Left forelimb (tissue), 1 donor: ENCODE measurements around the gene RNLS.

Experiments
- DNase-seq: peaks from one replicate; pipeline ENCODE4 v3.0.0-alpha.2; 2018; ENCODE audit warnings: low spot score

Gene RNLS

DNA sequence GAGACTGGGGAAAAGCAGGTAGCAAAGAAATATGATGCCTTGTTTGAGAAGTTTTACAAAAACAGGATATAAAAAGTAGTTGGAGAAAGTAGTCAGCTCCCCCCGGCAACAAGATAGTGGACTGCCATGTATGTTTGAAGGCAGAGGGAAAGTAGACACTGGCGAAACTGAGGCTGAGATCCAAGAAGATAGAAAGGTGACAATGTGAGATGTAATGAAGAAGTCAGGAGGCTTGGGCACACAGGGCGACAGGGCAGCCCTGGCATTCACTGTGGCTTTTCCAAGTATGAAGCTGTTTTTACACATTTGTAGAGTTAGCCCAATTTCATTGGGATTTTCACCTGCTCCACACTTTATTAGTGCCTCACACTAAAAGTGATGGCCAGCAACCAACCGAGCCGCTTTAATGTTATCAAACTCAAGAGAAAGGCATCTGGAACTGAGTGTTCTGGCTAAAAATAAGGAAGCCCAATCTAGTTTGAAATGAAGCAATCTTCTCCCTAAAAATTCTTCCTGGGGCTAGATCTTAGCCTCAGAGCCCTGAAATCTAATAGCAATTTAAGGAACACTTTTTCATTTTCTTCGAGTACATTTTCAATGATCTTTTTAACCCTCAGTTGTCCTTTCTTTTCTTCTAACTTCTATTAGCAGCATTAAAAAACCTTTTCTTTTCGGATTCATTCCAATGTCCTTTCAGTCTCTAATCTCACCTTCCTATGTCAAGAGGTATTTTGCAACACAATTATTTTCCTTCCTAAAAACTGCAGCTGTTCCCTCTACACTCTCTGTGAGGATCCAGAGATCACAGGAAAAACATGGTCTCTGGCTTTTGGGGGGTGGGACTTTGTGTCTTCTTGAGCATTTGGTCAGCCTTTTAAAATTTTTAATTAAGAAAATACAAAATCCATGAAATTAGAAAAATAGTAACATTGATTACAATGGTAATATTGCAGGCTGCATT is 108.0 kb downstream of the RNLS start:
- no peak for DNase-seq

DNA sequence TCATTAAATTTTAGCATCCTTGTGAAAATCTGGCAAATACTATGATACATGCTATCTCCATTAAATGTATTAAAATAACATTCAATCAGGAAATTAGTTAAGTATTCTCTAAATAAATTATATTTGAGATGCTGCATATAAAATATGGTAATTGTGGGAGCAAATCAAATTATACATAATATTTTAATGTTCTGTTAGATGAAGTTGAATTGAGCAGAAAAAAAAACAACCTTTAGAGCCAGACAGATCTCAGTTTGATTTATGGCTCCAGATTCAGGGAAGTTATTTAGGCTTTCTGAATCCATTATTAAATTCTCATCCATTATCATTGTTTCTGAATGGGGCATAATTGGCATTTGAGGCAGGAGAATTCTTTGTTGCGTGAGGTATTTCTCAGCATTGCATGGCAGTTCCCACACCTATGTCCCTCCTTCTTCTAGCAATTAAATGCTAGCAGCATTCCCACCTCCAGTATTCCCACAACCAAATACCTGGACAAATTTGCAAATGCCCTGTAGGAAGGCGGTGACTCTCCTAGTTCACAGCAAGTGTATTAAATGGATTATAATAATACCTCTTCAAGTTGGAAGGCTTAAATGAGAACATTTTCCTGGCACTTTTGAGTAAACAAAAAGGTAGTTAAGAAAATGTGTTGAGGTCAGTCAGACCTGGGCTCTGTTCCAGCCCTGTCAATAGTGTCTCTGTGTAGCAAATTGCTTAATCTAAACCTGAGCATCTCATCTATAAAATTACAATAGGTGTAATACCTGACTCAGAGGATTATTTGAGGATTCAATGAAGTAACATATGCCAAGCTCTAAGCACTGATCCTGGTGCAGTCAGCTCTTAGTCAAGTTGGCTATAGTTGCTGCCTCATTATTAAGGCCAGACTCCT is 108.9 kb downstream of the RNLS start:
- DNase-seq, result no peak

DNA sequence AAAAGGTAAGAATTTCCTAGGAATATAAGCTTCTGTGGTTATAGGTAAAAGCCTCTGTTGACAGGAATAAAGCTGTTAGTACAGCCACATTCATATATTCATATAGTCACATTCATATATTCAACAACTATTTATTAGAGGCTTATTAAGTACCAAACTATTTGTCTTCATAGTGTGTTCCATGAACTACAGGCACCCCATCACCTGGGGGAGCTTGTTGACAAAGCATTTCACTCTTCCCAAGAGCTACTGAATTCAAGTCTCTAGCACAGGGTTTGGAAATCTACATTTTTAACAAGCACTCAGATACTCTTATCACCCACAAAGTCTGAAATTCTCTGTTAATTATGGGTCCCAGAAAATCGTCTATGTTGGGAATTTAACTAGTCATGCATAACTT is 110.6 kb downstream of the RNLS start:
- no peak for DNase-seq

- DNase-seq, result no peak
These were observed 111.2 kb downstream of the RNLS start for GRCh38 chr10:88471899-88472298.

DNA sequence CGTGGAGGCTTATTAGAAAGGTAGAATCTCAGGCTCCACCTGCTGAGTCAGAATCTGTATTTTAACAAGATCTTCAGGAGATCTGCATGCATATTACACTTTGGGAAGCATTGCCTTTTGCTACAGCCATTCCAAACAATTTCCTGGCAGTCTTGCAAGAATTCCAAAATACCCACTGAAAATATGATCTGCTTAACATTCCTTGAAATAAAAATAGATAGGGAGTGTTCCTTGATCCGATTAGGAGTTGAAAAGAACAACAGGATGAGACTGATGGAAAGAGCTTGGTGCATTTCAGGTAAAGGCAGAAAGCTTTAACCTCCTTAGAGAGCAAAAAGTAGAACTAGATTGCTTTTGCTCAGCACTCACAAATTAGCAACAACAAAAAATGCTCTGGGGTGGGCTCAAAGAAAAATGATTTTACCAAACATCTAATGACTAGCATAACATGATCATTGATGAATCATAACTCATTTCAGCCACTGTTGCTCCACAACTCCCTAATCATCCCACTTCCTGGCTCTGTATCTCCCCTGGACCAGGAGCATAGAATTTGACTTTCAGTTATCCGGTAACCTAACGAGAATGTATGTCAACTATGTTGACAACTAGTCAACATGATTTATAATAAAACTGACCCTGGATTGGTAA is 115.2 kb downstream of the RNLS start:
- DNase-seq, result no peak

DNA sequence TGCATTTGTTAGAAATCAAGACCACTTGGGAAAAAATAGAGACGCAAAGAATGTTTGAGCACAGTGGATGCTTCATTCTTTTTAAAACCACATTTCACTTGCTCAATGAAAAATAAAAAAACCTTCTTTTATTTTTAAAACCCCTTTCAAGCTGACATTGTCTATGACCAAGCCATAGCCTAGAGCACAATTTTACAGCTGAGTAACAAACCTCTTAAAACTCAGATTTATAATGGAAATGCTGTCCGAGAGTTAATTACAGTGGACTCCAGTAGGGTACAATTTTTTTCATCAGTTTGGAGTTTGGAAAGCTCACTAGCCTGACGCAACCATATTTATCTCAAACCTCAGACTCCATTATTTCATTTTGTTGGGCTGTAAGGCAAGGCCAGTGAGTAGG is 116.3 kb downstream of the RNLS start:
- DNase-seq, result no peak

- DNase-seq, result no peak
These were observed 117.4 kb downstream of the RNLS start for GRCh38 chr10:88465765-88466164.

DNA sequence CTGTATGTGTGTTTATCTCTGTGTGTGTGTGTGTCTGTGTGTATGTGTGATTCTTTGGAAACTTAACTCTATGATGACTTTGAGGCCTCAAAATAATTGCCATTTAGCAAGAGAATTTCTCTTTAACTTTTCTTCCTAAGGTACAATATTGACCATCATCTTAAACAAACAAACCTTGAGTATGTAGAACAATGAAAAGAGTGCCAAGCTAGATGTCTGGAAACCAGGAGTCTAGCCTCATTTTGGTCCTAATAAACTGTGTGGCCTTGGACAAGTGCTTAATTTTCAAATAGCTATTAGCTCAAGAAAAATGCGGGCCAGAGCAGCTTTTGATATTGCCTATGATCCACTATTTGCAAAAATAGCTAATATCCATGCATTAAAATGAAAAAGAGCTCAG is 119.3 kb downstream of the RNLS start:
- no peak for DNase-seq

DNA sequence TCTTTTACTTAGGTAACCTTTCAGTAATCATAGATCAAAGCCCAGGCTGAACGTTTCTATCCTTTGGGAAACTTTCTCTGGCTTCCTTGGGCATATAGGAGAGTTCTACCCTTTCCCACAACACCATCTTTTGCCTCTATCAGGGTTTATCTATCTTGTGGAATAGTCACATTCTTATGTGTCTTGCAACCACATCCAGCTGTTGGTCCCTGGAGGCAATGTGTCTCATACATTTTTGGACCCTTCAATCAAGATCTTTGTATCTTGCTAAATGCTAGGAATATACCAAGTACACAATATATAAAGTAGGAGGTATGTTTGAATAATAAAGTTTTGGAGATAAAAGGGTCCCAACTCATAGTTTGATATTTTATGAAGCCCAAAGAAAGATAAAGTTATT is 121.7 kb downstream of the RNLS start:
- no peak for DNase-seq

- DNase-seq, result no peak
These were observed 123.6 kb downstream of the RNLS start for GRCh38 chr10:88459530-88459929.

DNA sequence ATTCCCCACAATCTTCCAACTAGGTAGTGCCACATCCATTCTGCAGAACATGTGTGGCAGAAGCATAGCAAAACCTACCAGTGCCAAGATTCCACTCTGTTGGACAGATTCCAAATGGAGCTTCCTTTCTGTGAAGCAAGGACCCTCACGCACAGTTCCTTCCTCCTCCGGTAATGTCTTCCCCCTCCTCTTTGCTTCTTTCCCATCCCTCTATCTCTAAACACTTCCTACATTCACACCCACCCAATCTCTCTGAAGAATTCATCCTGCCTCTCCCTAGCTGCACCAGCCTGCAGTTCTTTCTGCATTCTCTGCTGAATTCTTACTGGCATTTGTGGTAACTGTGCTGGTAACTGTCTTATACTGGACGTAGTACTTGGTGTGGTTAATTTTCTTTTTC is 124.9 kb downstream of the RNLS start:
- DNase-seq, result no peak

DNA sequence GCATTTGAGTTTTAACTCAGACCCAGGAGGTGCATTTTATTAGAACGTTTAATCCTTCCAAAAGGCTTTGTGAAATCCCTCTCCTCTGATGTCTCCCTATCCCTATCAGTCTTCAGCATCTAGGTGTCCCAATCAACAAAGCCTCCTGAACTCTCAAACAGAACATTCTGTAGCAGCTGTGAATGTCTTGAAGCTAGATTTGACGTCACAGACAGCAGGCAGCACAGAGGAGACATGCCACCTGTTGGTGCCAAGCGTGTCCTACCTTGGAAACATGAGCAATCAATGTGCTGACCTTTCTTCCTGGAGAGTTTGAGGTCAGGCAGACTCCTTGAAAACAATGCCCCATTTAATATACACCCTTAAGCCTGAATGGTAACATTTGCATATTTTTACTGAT is 125.5 kb downstream of the RNLS start:
- no peak for DNase-seq

- DNase-seq, result no peak
These were observed 126.4 kb downstream of the RNLS start for GRCh38 chr10:88456730-88457129.

- no peak for DNase-seq
These were observed 127.3 kb downstream of the RNLS start for GRCh38 chr10:88455831-88456230.

- no peak for DNase-seq
These were observed 132.9 kb downstream of the RNLS start for GRCh38 chr10:88450201-88450600.

DNA sequence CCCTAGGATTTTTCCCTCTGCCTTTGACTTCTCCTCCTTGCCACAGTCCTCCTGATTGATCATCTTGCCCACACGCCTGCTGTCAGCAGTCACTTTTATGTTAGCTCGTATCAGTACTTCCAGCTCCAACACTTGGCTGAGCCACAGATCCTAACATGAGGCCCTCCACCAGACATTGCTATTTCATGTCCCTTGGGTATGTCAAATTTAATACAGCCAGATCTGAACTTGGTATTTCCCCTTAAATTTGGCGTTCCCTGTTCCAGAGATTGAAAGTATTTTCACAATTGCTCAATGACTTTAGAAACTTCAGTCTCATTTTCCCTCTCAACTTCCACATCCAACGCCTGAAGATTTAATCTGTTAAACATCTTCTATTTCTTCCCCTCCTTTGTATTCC is 140.4 kb downstream of the RNLS start:
- DNase-seq, result no peak

DNA sequence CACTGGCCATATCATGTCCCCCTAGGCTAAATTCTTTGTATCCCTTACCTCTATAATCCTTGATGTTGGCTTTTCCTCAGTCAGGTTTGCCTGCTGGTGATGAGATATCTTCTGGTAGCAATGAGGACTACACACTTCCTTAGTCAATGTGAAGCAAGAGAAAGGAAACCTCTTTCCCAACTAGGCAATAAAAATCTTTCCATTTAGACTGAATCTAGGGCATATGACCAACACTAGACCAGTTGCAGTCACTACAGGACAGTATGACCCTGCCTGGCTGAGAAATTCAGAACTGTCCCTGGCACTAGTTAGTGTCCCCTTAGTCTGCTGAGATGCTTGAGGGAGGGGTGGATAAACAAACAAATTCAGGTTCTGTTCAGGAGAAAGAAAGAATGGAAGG is 142.6 kb downstream of the RNLS start:
- DNase-seq, result no peak

DNA sequence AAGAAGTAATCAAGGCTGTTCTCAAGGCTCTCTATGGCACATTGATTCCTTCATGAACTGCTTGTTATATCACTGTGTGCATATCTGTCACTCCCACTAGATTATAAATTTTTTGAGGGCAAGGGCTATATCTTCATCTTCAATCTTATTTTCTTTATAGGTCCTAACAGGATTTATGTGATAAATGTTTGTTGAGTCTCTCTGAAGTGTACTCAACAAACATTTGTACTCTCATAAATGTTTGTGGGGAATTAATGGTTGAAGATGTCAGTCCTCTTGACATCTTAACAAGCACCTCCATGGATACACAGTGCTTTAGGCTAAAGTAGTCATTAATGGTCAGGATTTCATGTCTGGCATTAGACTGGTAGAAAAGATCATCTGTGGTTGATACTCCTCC is 143.2 kb downstream of the RNLS start:
- DNase-seq, result no peak

- no peak for DNase-seq
These were observed 145.7 kb downstream of the RNLS start for GRCh38 chr10:88437411-88437810.

DNA sequence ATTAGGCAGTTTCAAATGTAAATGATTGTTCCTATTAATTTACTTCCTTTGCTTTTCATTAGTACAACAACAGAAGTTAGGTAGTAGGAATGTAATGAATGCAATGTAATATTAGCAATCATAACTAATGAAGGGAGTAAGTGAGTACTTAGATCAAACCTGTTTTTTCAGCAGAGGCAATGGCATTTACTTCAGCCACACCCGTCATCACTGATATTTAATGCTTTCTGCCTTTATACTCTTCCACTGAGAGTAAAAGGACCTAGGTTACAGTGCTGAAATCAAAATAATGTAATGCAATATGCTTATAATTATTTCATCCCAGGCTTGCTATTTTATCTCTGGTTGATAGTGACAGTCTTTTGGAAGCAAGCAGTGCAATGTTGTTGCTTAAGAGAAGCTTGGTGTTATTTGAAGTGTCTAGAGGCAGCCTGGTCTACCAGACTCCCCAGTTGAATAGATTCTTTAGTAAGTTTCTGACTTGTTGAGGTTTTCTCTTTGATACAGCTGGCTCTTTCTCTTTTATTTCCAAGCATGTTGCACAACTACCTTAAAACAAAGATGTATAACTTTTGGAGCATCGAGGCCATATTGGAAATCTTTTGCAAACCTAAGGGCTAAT is 149.4 kb downstream of the RNLS start:
- no peak for DNase-seq

- no peak for DNase-seq
These were observed 152.0 kb downstream of the RNLS start for GRCh38 chr10:88431103-88431502.

GRCh38 chr10:88428976-88429375 is 154.1 kb downstream of the RNLS start:
- no peak for DNase-seq
